ENCODE results near the gene APCDD1L.

DNA sequence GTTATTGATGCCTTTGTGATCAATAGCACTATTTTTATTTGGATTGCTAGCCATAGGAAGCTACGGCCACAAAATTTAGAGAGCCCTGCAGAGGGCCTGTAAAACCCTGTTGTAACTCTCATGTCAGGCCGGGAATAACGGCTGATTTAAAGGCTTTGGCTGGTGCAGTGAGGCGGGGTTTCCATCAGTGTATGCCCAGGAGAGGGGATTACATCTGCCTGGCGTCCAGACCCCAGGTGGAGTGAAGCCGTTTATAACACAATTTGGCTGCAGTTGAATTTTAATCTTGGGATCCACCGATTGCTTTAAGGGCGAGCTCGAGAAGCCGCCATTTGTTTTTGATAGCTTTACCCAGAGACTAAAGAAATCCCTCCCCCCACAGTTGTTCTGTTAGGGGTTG lies 29.1 kb upstream of the APCDD1L start:
- TF ChIP-seq, protein P1, sequence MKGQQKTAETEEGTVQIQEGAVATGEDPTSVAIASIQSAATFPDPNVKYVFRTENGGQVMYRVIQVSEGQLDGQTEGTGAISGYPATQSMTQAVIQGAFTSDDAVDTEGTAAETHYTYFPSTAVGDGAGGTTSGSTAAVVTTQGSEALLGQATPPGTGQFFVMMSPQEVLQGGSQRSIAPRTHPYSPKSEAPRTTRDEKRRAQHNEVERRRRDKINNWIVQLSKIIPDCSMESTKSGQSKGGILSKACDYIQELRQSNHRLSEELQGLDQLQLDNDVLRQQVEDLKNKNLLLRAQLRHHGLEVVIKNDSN (IDR thresholded peaks at IDR 0.05): no peak
- no peak for TF ChIP-seq CREB1 (IDR thresholded peaks at IDR 0.05; ENCODE audit: low read depth)
- TF ChIP-seq TAF1 (IDR thresholded peaks at IDR 0.05; ENCODE audit: low read depth): no peak
- no peak for TF ChIP-seq ZBTB7A (IDR thresholded peaks at IDR 0.05; ENCODE audit: low read depth)
- no peak for TF ChIP-seq FOXM1 (IDR thresholded peaks at IDR 0.05; ENCODE audit: borderline replicate concordance, low read depth)
- no peak for TF ChIP-seq CEBPB (IDR thresholded peaks at IDR 0.05)

Measured in Ishikawa (cell line).